Spinal cord (tissue), 10 donors: ENCODE results near the gene TEX264. TPM values are rescaled to one million over a fixed set of nuclear protein-coding genes. Genes with fewer than 3 reads are reported as not detected.

Source experiments
- DNase-seq, 6 donors: peaks; one replicate each; pipeline versions ENCODE4 v3.0.0 to v3.0.0-alpha.2; 2013 to 2015; ENCODE audit warnings: low spot score in 6 of 6, low read depth in 4 of 6
- H3K27ac ChIP-seq: one replicate; pipeline ENCODE4 v1.5.1; 2013; ENCODE audit warnings: low read depth, low read length, control low read depth
- H3K27me3 ChIP-seq: one replicate; pipeline ENCODE4 v1.6.1; 2013; ENCODE audit warnings: low read length; ENCODE audit not compliant: control insufficient read depth, insufficient read depth
- H3K36me3 ChIP-seq: one replicate; pipeline ENCODE4 v1.6.1; 2013; ENCODE audit warnings: low read length; ENCODE audit not compliant: control insufficient read depth, insufficient read depth
- H3K4me1 ChIP-seq: one replicate; pipeline ENCODE4 v1.6.1; 2013; ENCODE audit warnings: low read length; ENCODE audit not compliant: control insufficient read depth, insufficient read depth
- H3K4me3 ChIP-seq: one replicate; pipeline ENCODE4 v1.5.1; 2013; ENCODE audit warnings: low read depth, low read length, control low read depth
- H3K9me3 ChIP-seq: one replicate; pipeline ENCODE4 v1.6.1; 2013; ENCODE audit warnings: low read length; ENCODE audit not compliant: control insufficient read depth, insufficient read depth
- WGBS: methylation state at CpG from one replicate; pipeline ENCODE4 v1.1.5; 2013; ENCODE audit warnings: missing lambda C conversion rate; ENCODE audit not compliant: insufficient coverage; 5-methylcytosine and 5-hydroxymethylcytosine counted together
- polyA plus RNA-seq, 2 donors: library from polyadenylated mRNA; unstranded; fragments of 120-200 nt; gene quantifications; one replicate each; pipeline ENCODE4 v1.2.1, GENCODE V29; 2013; ENCODE audit not compliant: insufficient read length in 2 of 2
- total RNA-seq, 2 donors: library from RNA; depleted of rRNA in 1 of 2; stranded (reverse); fragments of 120-200 nt in 1 of 2; fragments of >200 nt in 1 of 2; gene quantifications; one replicate each; pipeline versions ENCODE4 v1.2.3 to v1.2.4, GENCODE V29; 2013 to 2014
- donor health status: healthy.

The TEX264 gene
- total and polyA plus RNA-seq, 4 donors, result 24.7 to 58.0 (median 48.4) TPM

- H3K4me1 ChIP-seq, result peaks cover 40% of the 10 kb centered on the region
- H3K27ac ChIP-seq, result no peak overlapping the region
- H3K36me3 ChIP-seq, result peaks cover 75% of the 10 kb centered on the region
- H3K4me3 ChIP-seq, result no peak overlapping the region
- WGBS, result 78% methylated on average over 14 of the region's 14 CpGs
- DNase-seq, result peak in 1 of 6 donors; percentile 24
- no peaks in the 10 kb centered on the region for H3K9me3 ChIP-seq
- H3K27me3 ChIP-seq, result no peaks in the 10 kb centered on the region
Observed at GRCh38 chr3:51687431-51688205, 16.6 kb downstream of the TEX264 start.

GRCh38 chr3:51688206-51688600, 17.2 kb downstream of the TEX264 start:
- Histone ChIP-seq H3K4me3 (no peak overlapping the region), H3K4me1 (peaks cover 46% of the 10 kb centered on the region), H3K9me3 (no peaks in the 10 kb centered on the region), H3K27me3 (no peaks in the 10 kb centered on the region), H3K36me3 (peaks cover 77% of the 10 kb centered on the region), H3K27ac (no peak overlapping the region)
- no peak for DNase-seq
- WGBS, result 90% methylated on average over 2 of the region's 3 CpGs

GRCh38 chr3:51691021-51691420, 20.0 kb downstream of the TEX264 start:
- H3K9me3 ChIP-seq, result no peaks in the 10 kb centered on the region
- H3K27me3 ChIP-seq, result no peaks in the 10 kb centered on the region
- H3K4me3 ChIP-seq, result no peak overlapping the region
- no peak for DNase-seq
- H3K27ac ChIP-seq, result no peak overlapping the region
- peaks cover 53% of the 10 kb centered on the region for H3K4me1 ChIP-seq
- peaks cover 80% of the 10 kb centered on the region for H3K36me3 ChIP-seq
- WGBS, result 75% methylated on average over 4 of the region's 5 CpGs

DNA sequence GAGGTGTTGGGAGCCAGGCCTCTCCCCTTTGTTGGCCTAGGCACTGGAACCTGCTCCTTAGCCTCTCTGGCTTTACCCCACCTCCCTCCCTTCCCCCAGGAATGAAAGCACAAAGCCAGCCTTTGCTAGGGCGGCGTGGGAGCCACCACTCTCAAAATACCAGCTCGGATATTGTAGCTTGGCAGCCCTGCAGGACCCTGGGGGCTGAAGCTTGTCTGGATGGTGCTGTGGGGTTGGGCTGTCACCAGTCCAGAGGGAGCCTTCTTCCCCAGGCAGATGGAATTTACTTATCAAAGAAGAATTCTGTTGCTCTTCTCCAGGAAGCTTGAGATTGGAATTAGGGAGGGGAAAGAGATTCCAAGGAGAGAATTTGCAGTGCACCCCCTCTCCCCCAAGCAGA, 20.9 kb downstream of the TEX264 start:
- Histone ChIP-seq H3K4me3 (no peak overlapping the region), H3K9me3 (no peaks in the 10 kb centered on the region), H3K4me1 (peaks cover 53% of the 10 kb centered on the region), H3K27ac (no peak overlapping the region), H3K27me3 (no peaks in the 10 kb centered on the region), H3K36me3 (peaks cover 80% of the 10 kb centered on the region)
- no peak for DNase-seq
- WGBS, result no CpG with 5 or more reads among the region's 3 CpGs

- Histone ChIP-seq H3K27ac (no peak overlapping the region), H3K9me3 (no peaks in the 10 kb centered on the region), H3K4me3 (no peak overlapping the region), H3K27me3 (no peaks in the 10 kb centered on the region), H3K36me3 (peaks cover 78% of the 10 kb centered on the region), H3K4me1 (peaks cover 51% of the 10 kb centered on the region)
- DNase-seq, result no peak
- WGBS, result 83% methylated on average over 3 of the region's 8 CpGs
Observed at GRCh38 chr3:51692980-51693395, 21.9 kb downstream of the TEX264 start.

GRCh38 chr3:51696954-51697353, 25.9 kb downstream of the TEX264 start:
- 33% methylated on average over 10 of the region's 10 CpGs for WGBS
- no peaks in the 10 kb centered on the region for H3K9me3 ChIP-seq
- DNase-seq, result peak in 5 of 6 donors; percentile 45 to 97 (median 65)
- H3K27me3 ChIP-seq, result no peaks in the 10 kb centered on the region
- H3K27ac ChIP-seq, result no peak overlapping the region
- H3K4me1 ChIP-seq, result peaks cover 36% of the 10 kb centered on the region
- no peak overlapping the region for H3K4me3 ChIP-seq
- H3K36me3 ChIP-seq, result peaks cover 86% of the 10 kb centered on the region

GRCh38 chr3:51698209-51698608, 27.2 kb downstream of the TEX264 start:
- Histone ChIP-seq H3K27ac (no peak overlapping the region), H3K27me3 (no peaks in the 10 kb centered on the region), H3K4me3 (no peak overlapping the region), H3K36me3 (peaks cover 90% of the 10 kb centered on the region), H3K4me1 (peaks cover 29% of the 10 kb centered on the region), H3K9me3 (no peaks in the 10 kb centered on the region)
- no peak for DNase-seq
- 85% methylated on average over 4 of the region's 6 CpGs for WGBS

GRCh38 chr3:51700403-51700802, 29.4 kb downstream of the TEX264 start:
- H3K27ac ChIP-seq, result no peak overlapping the region
- DNase-seq, result no peak
- peaks cover 84% of the 10 kb centered on the region for H3K36me3 ChIP-seq
- WGBS, result 94% methylated on average over 1 of the region's 2 CpGs
- H3K4me1 ChIP-seq, result peaks cover 39% of the 10 kb centered on the region
- no peaks in the 10 kb centered on the region for H3K27me3 ChIP-seq
- H3K9me3 ChIP-seq, result no peaks in the 10 kb centered on the region
- H3K4me3 ChIP-seq, result no peak overlapping the region

DNA sequence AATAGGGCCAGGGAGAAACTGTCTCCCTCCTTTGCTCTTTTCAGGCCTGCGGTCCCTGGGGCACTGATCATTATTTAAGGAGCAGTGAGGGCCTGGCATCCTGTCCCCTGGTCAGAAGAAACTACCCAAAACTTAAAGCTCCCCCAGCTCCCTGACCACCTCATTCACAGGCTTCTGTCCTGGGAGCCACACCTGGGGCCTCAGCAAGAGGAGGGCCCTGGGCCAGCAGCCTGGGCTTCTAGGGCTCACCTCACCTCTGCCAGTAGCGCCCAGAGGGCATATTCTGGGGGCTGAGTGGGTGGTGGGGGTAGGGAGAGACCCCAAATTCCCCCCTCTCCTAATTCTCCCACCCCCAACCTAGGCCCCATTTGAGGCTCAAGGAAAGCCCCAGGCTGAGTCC, 31.1 kb downstream of the TEX264 start:
- Histone ChIP-seq H3K4me3 (no peak overlapping the region), H3K9me3 (no peaks in the 10 kb centered on the region), H3K27me3 (no peaks in the 10 kb centered on the region), H3K4me1 (peaks cover 30% of the 10 kb centered on the region), H3K27ac (no peak overlapping the region), H3K36me3 (peaks cover 66% of the 10 kb centered on the region)
- no peak for DNase-seq
- 100% methylated on average over 1 of the region's 2 CpGs for WGBS

DNA sequence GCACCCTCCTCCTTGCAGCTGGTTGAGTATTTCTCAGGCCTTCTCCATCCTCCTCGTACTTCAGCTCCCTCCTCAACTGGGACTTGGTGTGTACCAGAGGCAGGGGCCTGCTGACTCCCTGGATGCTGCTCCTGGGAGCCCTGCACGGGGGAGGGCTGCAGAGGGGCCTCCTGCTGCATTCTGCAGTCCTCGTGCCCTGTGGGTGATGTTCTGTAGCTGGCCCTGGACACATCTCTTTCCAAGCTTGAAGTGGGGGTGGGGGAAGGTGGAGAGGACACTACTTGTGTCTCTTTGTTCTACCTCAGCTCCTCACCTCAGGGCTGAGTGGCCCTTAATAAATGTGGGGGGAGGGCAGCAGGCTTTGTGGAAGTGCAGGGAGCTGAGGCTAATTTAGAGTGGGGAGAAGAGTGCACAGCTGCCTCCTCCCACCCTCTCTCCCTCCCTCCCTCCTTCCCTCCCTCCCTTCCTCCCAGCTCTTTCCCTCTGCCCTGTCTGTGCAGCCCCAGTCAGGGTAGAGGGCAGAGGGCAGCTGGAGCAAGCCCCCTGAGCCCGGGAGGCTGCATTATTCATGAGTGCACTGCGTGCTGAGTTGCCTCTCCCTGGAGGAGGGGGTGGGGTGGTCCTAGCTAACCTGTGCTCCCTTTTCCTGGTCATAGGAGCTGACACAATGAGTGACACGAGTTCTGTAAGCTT, 32.2 kb downstream of the TEX264 start:
- Histone ChIP-seq H3K4me3 (no peak overlapping the region), H3K36me3 (peaks cover 57% of the 10 kb centered on the region), H3K27me3 (peaks cover 3% of the 10 kb centered on the region), H3K27ac (no peak overlapping the region), H3K4me1 (peaks cover 34% of the 10 kb centered on the region), H3K9me3 (no peaks in the 10 kb centered on the region)
- WGBS, result 12% methylated on average over 5 of the region's 6 CpGs
- no peak for DNase-seq
